PC-9 (cell line): ENCODE results near the gene MED13L. TPM values are rescaled to one million over a fixed set of nuclear protein-coding genes. Genes with fewer than 3 reads are reported as not detected.

Experiments
- BruUV-seq: library from RNA; stranded (reverse); fragments of 400-500 nt; replicated peaks from 2 replicates; lab custom pipeline; 2021; lab: Mats Ljungman, UMichigan
- CTCF ChIA-PET: fragments of 300-600 bp; sonication (Branson Sonifier 250); formaldehyde crosslinking; loops from one replicate; lab custom pipeline; 2022; ENCODE audit warnings: antibody characterized with exemption; lab: Charles Lee
- POLR2A ChIA-PET: fragments of 300-600 bp; sonication (Branson Sonifier 250); formaldehyde crosslinking; loops from one replicate; lab custom pipeline; 2022; ENCODE audit warnings: antibody characterized with exemption; ENCODE audit not compliant: unreplicated experiment; lab: Charles Lee
- DNase-seq, 2 experiments: peaks; one replicate each; pipeline versions ENCODE4 v3.0.0 to v3.0.0-alpha.2; 2015 to 2022; ENCODE audit warnings: mixed read lengths in 1 of 2
- H2AFZ ChIP-seq: fragments of 200-600 bp; sonication (generic); 2 replicates; pipeline ENCODE4 v1.8.1; 2017; ENCODE audit warnings: antibody characterized with exemption
- H3F3A ChIP-seq: fragments of 200-600 bp; sonication (generic); 2 replicates; pipeline ENCODE4 v1.8.1; 2017; ENCODE audit warnings: antibody characterized with exemption, mild to moderate bottlenecking, low read depth; ENCODE audit not compliant: insufficient read depth
- H3K27ac ChIP-seq: fragments of 200-600 bp; sonication (generic); 2 replicates; pipeline ENCODE4 v1.6.1; 2016; ENCODE audit warnings: mixed run types
- H3K27me3 ChIP-seq: fragments of 200-600 bp; sonication (generic); 2 replicates; pipeline ENCODE4 v1.6.1; 2016; ENCODE audit warnings: low read depth, mixed run types; ENCODE audit not compliant: insufficient read depth
- H3K36me3 ChIP-seq: fragments of 200-600 bp; sonication (generic); 2 replicates; pipeline ENCODE4 v1.6.1; 2016; ENCODE audit warnings: low read depth, mixed run types
- H3K4me1 ChIP-seq: fragments of 200-600 bp; sonication (generic); replicated peaks from 2 replicates; pipeline ENCODE4 v1.6.1; 2016; ENCODE audit warnings: mixed run types; ENCODE audit not compliant: insufficient read depth
- H3K4me2 ChIP-seq: fragments of 200-600 bp; sonication (generic); 2 replicates; pipeline ENCODE4 v1.6.1; 2017; ENCODE audit warnings: mixed run types
- H3K4me3 ChIP-seq: fragments of 200-600 bp; sonication (generic); 2 replicates; pipeline ENCODE4 v1.6.1; 2016; ENCODE audit warnings: mixed run types
- H3K79me2 ChIP-seq: fragments of 200-600 bp; sonication (generic); 2 replicates; pipeline ENCODE4 v1.6.1; 2017; ENCODE audit warnings: low read depth, mixed run types
- H3K9me2 ChIP-seq: fragments of 200-600 bp; sonication (generic); 2 replicates; pipeline ENCODE4 v1.8.1; 2017; ENCODE audit warnings: mild to moderate bottlenecking; ENCODE audit not compliant: insufficient read depth
- H3K9me3 ChIP-seq: fragments of 200-600 bp; sonication (generic); 2 replicates; pipeline ENCODE4 v1.8.1; 2016; ENCODE audit warnings: low read depth; ENCODE audit not compliant: insufficient read depth
- H4K20me1 ChIP-seq: fragments of 200-600 bp; sonication (generic); 2 replicates; pipeline ENCODE4 v1.8.1; 2017; ENCODE audit not compliant: insufficient read depth
- CTCF ChIP-seq: fragments of 200-600 bp; sonication (generic); conservative IDR thresholded peaks from 2 replicates; pipeline ENCODE4 v1.6.1; 2017; ENCODE audit warnings: mixed run types, antibody characterized with exemption, mild to moderate bottlenecking, moderate library complexity
- EZH2 ChIP-seq: fragments of 200-600 bp; sonication (generic); IDR thresholded peaks from 2 replicates; pipeline ENCODE4 v1.8.0; 2017; ENCODE audit warnings: antibody characterized with exemption, low read depth
- intact Hi-C: fragments of 100-400 bp; cut with micrococcal nuclease; formaldehyde crosslinking; loops from one replicate; pipeline ENCODE4 v1.10.0; 2022; ENCODE audit not compliant: unreplicated experiment
- total RNA-seq: library from RNA; stranded (reverse); gene quantifications from 2 replicates; pipeline ENCODE4 v1.2.3, GENCODE V29; 2021

MED13L gene
- total RNA-seq, 1 experiment from 2014 or later, result 89.5 TPM

GRCh38 chr12:116266168-116266601 lies 11.3 kb downstream of the MED13L start:
- Histone ChIP-seq H3F3A (no peaks in the 10 kb centered on the region; the same call in 1 of the 2 replicates), H3K4me1 (peaks cover 29% of the 10 kb centered on the region), H2AFZ (no peak overlapping the region), H3K4me2 (peak overlapping the region; percentile 30), H3K27ac (no peak overlapping the region), H3K9me2 (no peaks in the 10 kb centered on the region), H3K4me3 (no peak overlapping the region), H3K9me3 (no peaks in the 10 kb centered on the region), H3K79me2 (peaks cover 100% of the 10 kb centered on the region), H3K36me3 (no peaks in the 10 kb centered on the region), H4K20me1 (peaks cover 77% of the 10 kb centered on the region), H3K27me3 (no peaks in the 10 kb centered on the region)
- ChIA-PET CTCF (no interaction called here), POLR2A (interaction anchor here (0.6 kb wide), 1 partner anchor 223 kb away, joined by 3 read pairs; no protein-coding TSS in a partner anchor)
- DNase-seq, result no peak
- intact Hi-C loops, result loop anchor here (10.0 kb wide), 1 partner anchor 251 kb away; no protein-coding TSS in a partner anchor
- no TSS peak for BruUV-seq
- TF ChIP-seq EZH2 (no peak), CTCF (no peak)

GRCh38 chr12:116265351-116266147 lies 11.9 kb downstream of the MED13L start:
- Histone ChIP-seq H3K4me2 (peak overlapping the region; percentile 30), H3K27ac (peak overlapping the region; percentile 28; the same call in 1 of the 2 replicates), H3K9me2 (no peaks in the 10 kb centered on the region), H3K79me2 (peaks cover 100% of the 10 kb centered on the region), H4K20me1 (peaks cover 79% of the 10 kb centered on the region), H3K36me3 (no peaks in the 10 kb centered on the region), H3K4me3 (no peak overlapping the region), H3K27me3 (no peaks in the 10 kb centered on the region), H3K9me3 (no peaks in the 10 kb centered on the region), H3K4me1 (peaks cover 29% of the 10 kb centered on the region), H3F3A (no peaks in the 10 kb centered on the region; the same call in 1 of the 2 replicates), H2AFZ (no peak overlapping the region)
- intact Hi-C loops, result loop anchor here (10.0 kb wide), 1 partner anchor 251 kb away; no protein-coding TSS in a partner anchor
- POLR2A ChIA-PET, result interaction anchor here (0.7 kb wide), 1 partner anchor 156 kb away, joined by 5 read pairs; no protein-coding TSS in a partner anchor
- DNase-seq, result peak in 1 of 2 experiments; percentile 41
- BruUV-seq, result no TSS peak
- CTCF ChIA-PET, result no interaction called here
- TF ChIP-seq EZH2 (no peak), CTCF (no peak)

- Histone ChIP-seq H3K4me2 (peak overlapping the region; percentile 30; the same call in 1 of the 2 replicates), H3K27ac (0 out of 2 replicates have a peak overlapping the region, but pooled peaks have one; percentile 28), H3K9me3 (no peaks in the 10 kb centered on the region), H2AFZ (no peak overlapping the region), H3K9me2 (no peaks in the 10 kb centered on the region), H3K36me3 (no peaks in the 10 kb centered on the region), H3K4me1 (peaks cover 29% of the 10 kb centered on the region), H3K79me2 (peaks cover 100% of the 10 kb centered on the region), H3K27me3 (no peaks in the 10 kb centered on the region), H3K4me3 (no peak overlapping the region), H4K20me1 (peaks cover 77% of the 10 kb centered on the region), H3F3A (no peaks in the 10 kb centered on the region; the same call in 1 of the 2 replicates)
- ChIA-PET POLR2A (no interaction called here), CTCF (interaction anchor here (0.6 kb wide), 1 partner anchor 124 kb away, joined by 3 read pairs; no protein-coding TSS in a partner anchor)
- TF ChIP-seq EZH2, result no peak
- no peak for TF ChIP-seq CTCF
- intact Hi-C loops, result loop anchor here (10.0 kb wide), 1 partner anchor 250 kb away; no protein-coding TSS in a partner anchor
- no TSS peak for BruUV-seq
- no peak for DNase-seq
Measured at GRCh38 chr12:116264525-116265070, 12.9 kb downstream of the MED13L start.
